H9 (cell line): ENCODE results near the gene RSU1. TPM values are rescaled to one million over a fixed set of nuclear protein-coding genes. Genes with fewer than 3 reads are reported as not detected.

Experiments used
- DNase-seq: peaks from one replicate; pipeline ENCODE4 v3.0.0-alpha.2; 2017
- H2AFZ ChIP-seq: one replicate; pipeline ENCODE4 v1.6.1; 2013; ENCODE audit warnings: mild to moderate bottlenecking, low read length, control low read depth, moderate library complexity
- H2AK5ac ChIP-seq: 2 replicates; pipeline ENCODE4 v1.6.1; 2013; ENCODE audit warnings: low read length, control low read depth, mixed read lengths; ENCODE audit not compliant: insufficient read length
- H2BK120ac ChIP-seq: one replicate; pipeline ENCODE4 v1.6.1; 2013; ENCODE audit warnings: low read depth, mild to moderate bottlenecking, low read length, control low read depth, inconsistent platforms; ENCODE audit not compliant: poor library complexity, severe bottlenecking
- H2BK12ac ChIP-seq: 2 replicates; pipeline ENCODE4 v1.6.1; 2013; ENCODE audit warnings: low read length, control low read depth, mixed read lengths, low read depth; ENCODE audit not compliant: insufficient read length
- H2BK15ac ChIP-seq: 2 replicates; pipeline ENCODE4 v1.6.1; 2013; ENCODE audit warnings: low read depth, low read length, control low read depth
- H2BK20ac ChIP-seq: one replicate; pipeline ENCODE4 v1.6.1; 2013; ENCODE audit warnings: low read depth, mild to moderate bottlenecking, low read length, control low read depth, inconsistent platforms; ENCODE audit not compliant: poor library complexity, severe bottlenecking
- H2BK5ac ChIP-seq: 2 replicates; pipeline ENCODE4 v1.6.1; 2013; ENCODE audit warnings: low read length, control low read depth, mixed read lengths; ENCODE audit not compliant: insufficient read length
- H3K14ac ChIP-seq: 2 replicates; pipeline ENCODE4 v1.6.1; 2013; ENCODE audit warnings: low read length, control low read depth; ENCODE audit not compliant: insufficient read depth
- H3K18ac ChIP-seq: 2 replicates; pipeline ENCODE4 v1.6.1; 2013; ENCODE audit warnings: low read depth, mild to moderate bottlenecking, mixed read lengths, low read length, control low read depth; ENCODE audit not compliant: insufficient read length
- H3K23ac ChIP-seq: 2 replicates; pipeline ENCODE4 v1.6.1; 2013; ENCODE audit warnings: low read length, control low read depth, mixed read lengths, low read depth; ENCODE audit not compliant: insufficient read length
- H3K23me2 ChIP-seq: 2 replicates; pipeline ENCODE4 v1.6.1; 2013; ENCODE audit warnings: low read depth, mild to moderate bottlenecking, mixed read lengths, low read length, control low read depth; ENCODE audit not compliant: insufficient read length, poor library complexity, severe bottlenecking
- H3K27ac ChIP-seq: 2 replicates; pipeline ENCODE4 v1.5.1; 2013; ENCODE audit warnings: low read length, control low read depth, mixed read lengths, low read depth; ENCODE audit not compliant: insufficient read length
- H3K27me3 ChIP-seq: 2 replicates; pipeline ENCODE4 v1.6.1; 2013; ENCODE audit warnings: low read length, control low read depth, inconsistent platforms; ENCODE audit not compliant: insufficient read depth
- H3K4ac ChIP-seq: 2 replicates; pipeline ENCODE4 v1.6.1; 2013; ENCODE audit warnings: low read depth, mild to moderate bottlenecking, control low read depth, inconsistent platforms, low read length, moderate library complexity
- H3K4me1 ChIP-seq: 2 replicates; pipeline ENCODE4 v1.6.1; 2013; ENCODE audit warnings: low read length, control low read depth, inconsistent platforms; ENCODE audit not compliant: insufficient read depth
- H3K4me2 ChIP-seq: 2 replicates; pipeline ENCODE4 v1.6.1; 2013; ENCODE audit warnings: low read length, control low read depth, mixed read lengths; ENCODE audit not compliant: insufficient read length, insufficient read depth
- H3K56ac ChIP-seq: 2 replicates; pipeline ENCODE4 v1.6.1; 2013; ENCODE audit warnings: low read depth, mild to moderate bottlenecking, mixed read lengths, low read length, control low read depth; ENCODE audit not compliant: insufficient read length
- H3K79me1 ChIP-seq: 2 replicates; pipeline ENCODE4 v1.6.1; 2013; ENCODE audit warnings: low read depth, mild to moderate bottlenecking, moderate library complexity, low read length, control low read depth, inconsistent platforms; ENCODE audit not compliant: insufficient read depth, poor library complexity, severe bottlenecking
- H3K79me2 ChIP-seq: 2 replicates; pipeline ENCODE4 v1.6.1; 2013; ENCODE audit warnings: low read length, control low read depth, inconsistent platforms; ENCODE audit not compliant: insufficient read depth
- H3K9ac ChIP-seq: 2 replicates; pipeline ENCODE4 v1.6.1; 2013; ENCODE audit warnings: low read length, control low read depth, mixed read lengths; ENCODE audit not compliant: insufficient read length; ENCODE audit errors: extremely low read depth
- H3K9me3 ChIP-seq: one replicate; pipeline ENCODE4 v1.6.1; 2013; ENCODE audit warnings: low read depth, low read length, inconsistent platforms; ENCODE audit not compliant: control insufficient read depth
- H3T11ph ChIP-seq: one replicate; pipeline ENCODE4 v1.6.1; 2013; ENCODE audit warnings: mild to moderate bottlenecking, low read length, control low read depth, inconsistent platforms
- H4K20me1 ChIP-seq: one replicate; pipeline ENCODE4 v1.6.1; 2013; ENCODE audit not compliant: control insufficient read depth, insufficient read length, insufficient read depth
- H4K5ac ChIP-seq: 2 replicates; pipeline ENCODE4 v1.6.1; 2013; ENCODE audit warnings: low read depth, mild to moderate bottlenecking, mixed read lengths, low read length, control low read depth; ENCODE audit not compliant: insufficient read length
- H4K8ac ChIP-seq: replicated peaks from 2 replicates; pipeline ENCODE4 v1.6.1; 2013; ENCODE audit warnings: low read length, control low read depth, mixed read lengths, low read depth; ENCODE audit not compliant: insufficient read length
- H4K91ac ChIP-seq: 2 replicates; pipeline ENCODE4 v1.6.1; 2013; ENCODE audit warnings: low read depth, mild to moderate bottlenecking, moderate library complexity, mixed read lengths, low read length, control low read depth; ENCODE audit not compliant: insufficient read length
- H3K27ac Mint-ChIP-seq, 3 experiments: 2 replicates in 2 of 3; 3 replicates in 1 of 3; pipeline ENCODE4 v1.8.0; 2020 to 2021; ENCODE audit warnings: mixed read lengths in 3 of 3, mild to moderate bottlenecking in 1 of 3, moderate library complexity in 1 of 3
- H3K27me3 Mint-ChIP-seq: 2 replicates; pipeline ENCODE4 v1.8.0; 2021; ENCODE audit warnings: low read depth, mild to moderate bottlenecking, moderate library complexity, mixed read lengths
- H3K36me3 Mint-ChIP-seq, 3 experiments: 2 replicates in 2 of 3; 3 replicates in 1 of 3; pipeline ENCODE4 v1.8.0; 2020 to 2021; ENCODE audit warnings: low read depth in 3 of 3, mixed read lengths in 3 of 3; ENCODE audit not compliant: insufficient read depth in 1 of 3
- H3K4me1 Mint-ChIP-seq, 2 experiments: 2 replicates each; pipeline ENCODE4 v1.8.0; 2020; ENCODE audit warnings: mixed read lengths in 2 of 2
- H3K4me3 Mint-ChIP-seq, 2 experiments: 2 replicates in 1 of 2; 3 replicates in 1 of 2; pipeline ENCODE4 v1.8.0; 2020 to 2021; ENCODE audit warnings: mild to moderate bottlenecking in 2 of 2, mixed read lengths in 2 of 2, moderate library complexity in 1 of 2
- H3K9me3 Mint-ChIP-seq, 2 experiments: 2 replicates in 1 of 2; 3 replicates in 1 of 2; pipeline ENCODE4 v1.8.0; 2020; ENCODE audit warnings: mild to moderate bottlenecking in 2 of 2, mixed read lengths in 2 of 2, moderate library complexity in 1 of 2
- CTCF ChIP-seq: fragments of 200-600 bp; sonication (generic); conservative IDR thresholded peaks from 3 replicates; pipeline ENCODE4 v1.8.0; 2021; ENCODE audit warnings: antibody characterized with exemption, mild to moderate bottlenecking
- WGBS: extraction: QIAGEN DNeasy Blood & Tissue Kit; methylation state at CpG from one replicate; pipeline ENCODE4 v1.1.7; 2013; ENCODE audit warnings: missing lambda C conversion rate, low lambda C conversion rate, mixed read lengths; ENCODE audit not compliant: insufficient read length; ENCODE audit errors: extremely low coverage; 5-methylcytosine and 5-hydroxymethylcytosine counted together
- total RNA-seq: library from RNA; stranded (reverse); gene quantifications from 2 replicates; pipeline ENCODE4 v1.2.1, GENCODE V29; 2021

The RSU1 gene
- total RNA-seq, 1 experiment from 2014 or later: 59.4 TPM

GRCh38 chr10:16756561-16757221 lies 60.5 kb downstream of the RSU1 start:
- Histone ChIP-seq H3K23ac (no peak overlapping the region), H2BK12ac (no peak overlapping the region), H4K91ac (no peak overlapping the region), H3K4ac (no peak overlapping the region), H2BK15ac (no peak overlapping the region), H2AFZ (no peak overlapping the region), H3K27ac (no peak overlapping the region), H3K79me1 (no peaks in the 10 kb centered on the region), H3K79me2 (no peaks in the 10 kb centered on the region), H3K18ac (peak overlapping the region; percentile 76), H3K56ac (no peak overlapping the region), H2BK20ac (no peak overlapping the region), H3K4me1 (no peaks in the 10 kb centered on the region), H4K20me1 (no peaks in the 10 kb centered on the region), H3K27me3 (no peaks in the 10 kb centered on the region), H3K23me2 (no peaks in the 10 kb centered on the region), H3K9me3 (no peaks in the 10 kb centered on the region), H3K4me2 (no peak overlapping the region), H3K9ac (no peak overlapping the region), H4K5ac (no peak overlapping the region), H3K14ac (no peak overlapping the region), H2BK120ac (no peak overlapping the region), H2AK5ac (no peak overlapping the region), H2BK5ac (no peak overlapping the region), H3T11ph (no peak overlapping the region), H4K8ac (no peak overlapping the region)
- H3K27me3 Mint-ChIP-seq: no peaks in the 10 kb centered on the region
- H3K36me3 Mint-ChIP-seq: peaks cover 10 to 24% (median 12%) of the 10 kb centered on the region in 3 experiments
- H3K4me3 Mint-ChIP-seq: no peak overlapping the region
- H3K4me1 Mint-ChIP-seq: peaks cover 5 to 6% of the 10 kb centered on the region in 2 experiments; a peak in 3 of 4 replicates
- H3K9me3 Mint-ChIP-seq: no peaks in the 10 kb centered on the region; a peak in 1 of 5 replicates
- no peak overlapping the region; a peak in 1 of 7 replicates for H3K27ac Mint-ChIP-seq
- WGBS: no CpG with 5 or more reads among the region's 12 CpGs
- DNase-seq: no peak
- no peak for TF ChIP-seq CTCF
